RWPE2 (cell line): ENCODE data around the gene AADAT.
"Not testable (repeated sequence)": the region's sequence is repeated elsewhere in the genome, so short reads cannot be mapped to it uniquely, and the experiment has no call there.

Experiments
- ATAC-seq: fragments of 200-7000 bp; cut with Tn5 transposase; 3 replicates; pipeline ENCODE4 v1.9.1; 2021; ENCODE audit warnings: low read depth
- DNase-seq: peaks from one replicate; pipeline ENCODE4 v3.0.0-alpha.2; 2020; ENCODE audit warnings: low spot score
- H3K27ac ChIP-seq: fragments of 450-650 bp; 2 replicates; pipeline ENCODE4 v1.5.1; 2017; ENCODE audit warnings: mild to moderate bottlenecking; ENCODE audit not compliant: poor library complexity, severe bottlenecking
- H3K27me3 ChIP-seq: fragments of 250-450 bp; sonication (Bioruptor Pico); 2 replicates; pipeline ENCODE4 v1.5.1; 2021; ENCODE audit warnings: mild to moderate bottlenecking, moderate library complexity; ENCODE audit not compliant: insufficient read depth, poor library complexity, severe bottlenecking
- H3K36me3 ChIP-seq: fragments of 250-450 bp; sonication (Bioruptor Pico); 2 replicates; pipeline ENCODE4 v1.5.1; 2020; ENCODE audit warnings: low read depth, mild to moderate bottlenecking, moderate library complexity
- H3K4me1 ChIP-seq: fragments of 250-450 bp; sonication (Bioruptor Pico); 2 replicates; pipeline ENCODE4 v1.5.1; 2021; ENCODE audit warnings: mild to moderate bottlenecking, moderate library complexity; ENCODE audit not compliant: insufficient read depth, poor library complexity, severe bottlenecking
- H3K4me3 ChIP-seq: fragments of 250-450 bp; sonication (Bioruptor Pico); 2 replicates; pipeline ENCODE4 v1.5.1; 2021; ENCODE audit warnings: mild to moderate bottlenecking, moderate library complexity; ENCODE audit not compliant: severe bottlenecking
- H3K9me3 ChIP-seq: fragments of 250-450 bp; sonication (Bioruptor Pico); 2 replicates; pipeline ENCODE4 v1.5.1; 2021; ENCODE audit warnings: mild to moderate bottlenecking, moderate library complexity; ENCODE audit not compliant: severe bottlenecking
- CTCF ChIP-seq: fragments of 450-650 bp; IDR thresholded peaks from one replicate; pipeline ENCODE4 v1.5.1; 2017; ENCODE audit warnings: mild to moderate bottlenecking, moderate library complexity; ENCODE audit not compliant: poor library complexity, severe bottlenecking

The AADAT gene

GRCh38 chr4:170128219-170128804 is 38.6 kb upstream of the AADAT start:
- DNase-seq (no peak), ATAC-seq (no peak)
- no peaks in the 10 kb centered on the region for H3K36me3 ChIP-seq
- H3K4me1 ChIP-seq = no peaks in the 10 kb centered on the region
- TF ChIP-seq CTCF = no peak
- H3K4me3 ChIP-seq = no peak overlapping the region
- H3K27ac ChIP-seq = no peak overlapping the region
- H3K27me3 ChIP-seq = no peaks in the 10 kb centered on the region
- peaks cover 3% of the 10 kb centered on the region for H3K9me3 ChIP-seq

- Histone ChIP-seq H3K4me1 (no peaks in the 10 kb centered on the region), H3K27ac (no peak overlapping the region), H3K27me3 (no peaks in the 10 kb centered on the region), H3K36me3 (no peaks in the 10 kb centered on the region), H3K4me3 (no peak overlapping the region), H3K9me3 (no peaks in the 10 kb centered on the region)
- DNase-seq (no peak), ATAC-seq (no peak)
- no peak for TF ChIP-seq CTCF
Measured at GRCh38 chr4:170127758-170128157, 38.0 kb upstream of the AADAT start.

- Histone ChIP-seq H3K27ac (no peak overlapping the region), H3K4me3 (no peak overlapping the region), H3K9me3 (no peaks in the 10 kb centered on the region), H3K27me3 (no peaks in the 10 kb centered on the region), H3K36me3 (no peaks in the 10 kb centered on the region), H3K4me1 (no peaks in the 10 kb centered on the region)
- no peak for TF ChIP-seq CTCF
- DNase-seq (no peak), ATAC-seq (no peak)
Measured at GRCh38 chr4:170124406-170124805, 34.6 kb upstream of the AADAT start.

GRCh38 chr4:170122252-170122651 is 32.5 kb upstream of the AADAT start:
- H3K4me1 ChIP-seq = no peaks in the 10 kb centered on the region
- ATAC-seq (no peak), DNase-seq (no peak)
- no peak for TF ChIP-seq CTCF
- H3K27ac ChIP-seq = no peak overlapping the region
- no peaks in the 10 kb centered on the region for H3K9me3 ChIP-seq
- H3K36me3 ChIP-seq = no peaks in the 10 kb centered on the region
- H3K27me3 ChIP-seq = no peaks in the 10 kb centered on the region
- no peak overlapping the region for H3K4me3 ChIP-seq

- H3K9me3 ChIP-seq = no peaks in the 10 kb centered on the region
- H3K4me1 ChIP-seq = no peaks in the 10 kb centered on the region
- ATAC-seq (no peak), DNase-seq (no peak)
- TF ChIP-seq CTCF = no peak
- no peak overlapping the region for H3K27ac ChIP-seq
- H3K36me3 ChIP-seq = no peaks in the 10 kb centered on the region
- no peak overlapping the region for H3K4me3 ChIP-seq
- no peaks in the 10 kb centered on the region for H3K27me3 ChIP-seq
Measured at GRCh38 chr4:170114636-170115035, 24.9 kb upstream of the AADAT start.

- H3K9me3 ChIP-seq, H3K4me3 ChIP-seq, ATAC-seq, H3K27me3 ChIP-seq, H3K4me1 ChIP-seq, H3K27ac ChIP-seq, H3K36me3 ChIP-seq, DNase-seq: not testable (repeated sequence)
Measured at GRCh38 chr4:170114183-170114582, 24.4 kb upstream of the AADAT start.
